A673 (cell line): ENCODE results near the gene SPON2. TPM values are rescaled to one million over a fixed set of nuclear protein-coding genes. Genes with fewer than 3 reads are reported as not detected.

Source experiments
- BruUV-seq: library from RNA; stranded (reverse); fragments of 400-500 nt; replicated peaks from 2 replicates; lab custom pipeline; 2021; lab: Mats Ljungman, UMichigan
- CTCF ChIA-PET: fragments of 300-600 bp; sonication (Branson Sonifier 250); formaldehyde crosslinking; loops from one replicate; lab custom pipeline; 2022; ENCODE audit warnings: antibody characterized with exemption; lab: Charles Lee
- POLR2A ChIA-PET: fragments of 300-600 bp; sonication (Branson Sonifier 250); formaldehyde crosslinking; loops from one replicate; lab custom pipeline; 2022; ENCODE audit warnings: antibody characterized with exemption; ENCODE audit not compliant: low non-redundant PET; lab: Charles Lee
- DNase-seq: peaks from one replicate; pipeline ENCODE4 v3.0.0-alpha.2; 2015; ENCODE audit warnings: low spot score
- H3K27ac ChIP-seq: fragments of 200-600 bp; sonication (generic); 2 replicates; pipeline ENCODE4 v1.5.1; 2016; ENCODE audit warnings: mixed run types, low read depth, mild to moderate bottlenecking, mixed read lengths, antibody characterized with exemption, low read length; ENCODE audit not compliant: poor library complexity, severe bottlenecking
- H3K27me3 ChIP-seq: fragments of 200-600 bp; sonication (generic); replicated peaks from 2 replicates; pipeline ENCODE4 v1.6.1; 2017; ENCODE audit warnings: mixed run types, low read depth, mild to moderate bottlenecking, mixed read lengths, antibody characterized with exemption, low read length; ENCODE audit not compliant: insufficient read depth, poor library complexity
- H3K36me3 ChIP-seq: fragments of 200-600 bp; sonication (generic); 2 replicates; pipeline ENCODE4 v1.6.1; 2016; ENCODE audit warnings: mixed run types, mild to moderate bottlenecking, mixed read lengths, antibody characterized with exemption, low read length; ENCODE audit not compliant: insufficient read depth, poor library complexity, severe bottlenecking
- H3K4me1 ChIP-seq: fragments of 200-600 bp; sonication (generic); 2 replicates; pipeline ENCODE4 v1.6.1; 2017; ENCODE audit warnings: mixed run types, mild to moderate bottlenecking, mixed read lengths, antibody characterized with exemption, low read length; ENCODE audit not compliant: insufficient read depth, poor library complexity, severe bottlenecking
- H3K4me3 ChIP-seq: fragments of 200-600 bp; sonication (generic); 2 replicates; pipeline ENCODE4 v1.5.1; 2016; ENCODE audit warnings: low read depth, mixed run types, mild to moderate bottlenecking, mixed read lengths, low read length; ENCODE audit not compliant: poor library complexity, severe bottlenecking
- H3K9me3 ChIP-seq: fragments of 200-600 bp; sonication (generic); 2 replicates; pipeline ENCODE4 v1.6.1; 2016; ENCODE audit warnings: mixed run types, low read depth, mild to moderate bottlenecking, mixed read lengths, antibody characterized with exemption, low read length; ENCODE audit not compliant: poor library complexity, severe bottlenecking
- CTCF ChIP-seq: fragments of 300-800, 200-600 bp; sonication (generic); conservative IDR thresholded peaks from 2 replicates; pipeline ENCODE4 v1.5.1; 2017; ENCODE audit warnings: low read depth, mild to moderate bottlenecking, antibody characterized with exemption, low read length, moderate library complexity, mixed read lengths
- EZH2 ChIP-seq: fragments of 200-600 bp; sonication (generic); IDR thresholded peaks from 2 replicates; pipeline ENCODE4 v1.6.1; 2017; ENCODE audit warnings: borderline replicate concordance, low read depth, mild to moderate bottlenecking, mixed read lengths, antibody characterized with exemption, low read length; ENCODE audit not compliant: poor library complexity, severe bottlenecking
- intact Hi-C: fragments of 100-400 bp; cut with micrococcal nuclease; formaldehyde crosslinking; loops from one replicate; pipeline ENCODE4 v1.10.0; 2022; ENCODE audit not compliant: unreplicated experiment
- total RNA-seq: library from RNA; stranded (reverse); gene quantifications from 2 replicates; pipeline ENCODE4 v1.2.3, GENCODE V29; 2021

Gene SPON2
- total RNA-seq, 1 experiment from 2014 or later, result 2.3 TPM

DNA sequence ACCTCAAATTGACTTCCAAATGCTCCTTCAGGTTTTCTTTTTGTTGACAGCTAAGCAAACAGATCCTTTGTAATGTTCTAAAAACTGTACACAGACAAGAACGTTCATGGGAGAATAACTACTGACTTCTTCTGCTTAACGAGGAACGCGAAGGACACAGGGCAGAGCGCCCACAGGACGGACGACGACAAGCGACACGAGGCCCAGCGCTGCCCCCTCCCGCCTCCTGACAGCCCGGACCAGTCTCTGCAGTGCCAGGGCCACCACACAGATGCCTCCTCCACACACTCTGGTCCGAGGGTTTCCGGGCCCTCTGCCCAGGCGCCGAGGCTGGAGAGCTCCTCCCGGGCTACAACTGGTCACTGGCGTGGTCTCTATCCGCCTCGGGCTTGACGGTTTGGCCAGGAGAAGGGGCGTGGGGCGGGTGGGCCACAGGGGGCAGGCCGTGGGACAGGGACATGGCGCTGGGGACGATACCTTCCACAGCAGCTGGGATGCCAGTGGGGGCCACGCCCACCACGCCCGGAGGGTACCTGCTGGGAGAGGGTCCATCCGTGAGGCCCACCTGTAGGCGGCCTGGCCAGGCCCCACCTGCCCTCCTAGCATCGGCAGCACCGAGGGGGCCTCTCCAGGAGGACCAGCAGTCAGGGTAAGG is 39.6 kb upstream of the SPON2 start:
- Histone ChIP-seq H3K4me1 (no peaks in the 10 kb centered on the region), H3K36me3 (peaks cover 53% of the 10 kb centered on the region), H3K27me3 (no peaks in the 10 kb centered on the region), H3K9me3 (no peaks in the 10 kb centered on the region), H3K4me3 (no peak overlapping the region), H3K27ac (no peak overlapping the region)
- CTCF ChIA-PET, result no interaction called here
- intact Hi-C loops, result no loop called here
- BruUV-seq, result no TSS peak
- POLR2A ChIA-PET, result no interaction called here
- TF ChIP-seq EZH2, result no peak
- no peak for TF ChIP-seq CTCF
- DNase-seq, result no peak

- BruUV-seq, result no TSS peak
- TF ChIP-seq EZH2, result no peak
- TF ChIP-seq CTCF, result no peak
- intact Hi-C loops, result no loop called here
- no peaks in the 10 kb centered on the region for H3K27me3 ChIP-seq
- no peak overlapping the region for H3K4me3 ChIP-seq
- no peaks in the 10 kb centered on the region for H3K9me3 ChIP-seq
- H3K27ac ChIP-seq, result no peak overlapping the region
- H3K4me1 ChIP-seq, result no peaks in the 10 kb centered on the region
- DNase-seq, result no peak
- CTCF ChIA-PET, result no interaction called here
- H3K36me3 ChIP-seq, result peaks cover 49% of the 10 kb centered on the region
- POLR2A ChIA-PET, result no interaction called here
These were observed 39.0 kb upstream of the SPON2 start for GRCh38 chr4:1211371-1211770.

- Histone ChIP-seq H3K9me3 (no peaks in the 10 kb centered on the region), H3K4me1 (no peaks in the 10 kb centered on the region), H3K4me3 (no peak overlapping the region), H3K27me3 (no peaks in the 10 kb centered on the region), H3K36me3 (peaks cover 45% of the 10 kb centered on the region), H3K27ac (no peak overlapping the region)
- TF ChIP-seq EZH2 (no peak), CTCF (no peak)
- no peak for DNase-seq
- POLR2A ChIA-PET, result no interaction called here
- CTCF ChIA-PET, result no interaction called here
- BruUV-seq, result no TSS peak
- intact Hi-C loops, result no loop called here
These were observed 38.6 kb upstream of the SPON2 start for GRCh38 chr4:1210971-1211370.
